HUES6 (cell line): Measurements from ENCODE around the gene SPATA2L.

Experiments
- H3K27ac ChIP-seq: 2 replicates; pipeline ENCODE4 v1.7.0; 2013; ENCODE audit warnings: low read depth, mild to moderate bottlenecking, low read length, inconsistent platforms
- H3K27me3 ChIP-seq: 2 replicates; pipeline ENCODE4 v1.6.1; 2013; ENCODE audit warnings: low read length; ENCODE audit not compliant: control insufficient read depth, insufficient read depth
- H3K36me3 ChIP-seq: 2 replicates; pipeline ENCODE4 v1.6.1; 2013; ENCODE audit warnings: low read length; ENCODE audit not compliant: control insufficient read depth, insufficient read depth
- H3K4me1 ChIP-seq: 2 replicates; pipeline ENCODE4 v1.6.1; 2013; ENCODE audit warnings: low read length; ENCODE audit not compliant: control insufficient read depth, insufficient read depth
- H3K4me3 ChIP-seq: 2 replicates; pipeline ENCODE4 v1.5.1; 2013; ENCODE audit warnings: low read depth, low read length
- H3K9ac ChIP-seq: one replicate; pipeline ENCODE4 v1.6.1; 2013; ENCODE audit warnings: mild to moderate bottlenecking, low read length
- H3K9me3 ChIP-seq: 2 replicates; pipeline ENCODE4 v1.6.1; 2013; ENCODE audit warnings: low read depth, low read length; ENCODE audit not compliant: control insufficient read depth, insufficient read depth

Gene SPATA2L

GRCh38 chr16:89661215-89661614 lies 40.3 kb downstream of the SPATA2L start:
- Histone ChIP-seq H3K27ac (no peak overlapping the region), H3K36me3 (peaks cover 43% of the 10 kb centered on the region), H3K4me1 (peaks cover 12% of the 10 kb centered on the region), H3K27me3 (no peaks in the 10 kb centered on the region), H3K9ac (no peak overlapping the region), H3K4me3 (no peak overlapping the region), H3K9me3 (peaks cover 11% of the 10 kb centered on the region; the same call in 1 of the 2 replicates)

GRCh38 chr16:89660146-89660545 lies 41.4 kb downstream of the SPATA2L start:
- H3K4me3 ChIP-seq = no peak overlapping the region
- no peak overlapping the region for H3K27ac ChIP-seq
- H3K9me3 ChIP-seq = 0 out of 2 replicates have a peak, but pooled peaks cover 3% of the 10 kb centered on the region
- no peak overlapping the region for H3K9ac ChIP-seq
- peaks cover 12% of the 10 kb centered on the region for H3K4me1 ChIP-seq
- no peaks in the 10 kb centered on the region for H3K27me3 ChIP-seq
- H3K36me3 ChIP-seq = peaks cover 44% of the 10 kb centered on the region

- Histone ChIP-seq H3K4me1 (peaks cover 12% of the 10 kb centered on the region), H3K27me3 (no peaks in the 10 kb centered on the region), H3K27ac (peak overlapping the region; percentile 70; the same call in 1 of the 2 replicates), H3K9me3 (no peaks in the 10 kb centered on the region), H3K36me3 (peaks cover 41% of the 10 kb centered on the region), H3K4me3 (peak overlapping the region; percentile 100), H3K9ac (peak overlapping the region; percentile 94)
These were observed 43.2 kb downstream of the SPATA2L start for GRCh38 chr16:89658221-89658879.

GRCh38 chr16:89657442-89658220 lies 43.9 kb downstream of the SPATA2L start, which contains the start of the genes CHMP1A and SPATA33:
TSS of gene CHMP1A (minus strand) at chr16:89657708. CDS start at chr16:89657588, 120 bp downstream.
TSS of gene SPATA33 (plus strand) at chr16:89657836. CDS start at chr16:89657912, 76 bp downstream.
- H3K4me3 ChIP-seq = peak within 1 kb of the TSS; percentile 100
- H3K9me3 ChIP-seq = no peaks in the 10 kb centered on the region
- H3K27ac ChIP-seq = peak within 1 kb of the TSS; percentile 70; the same call in 1 of the 2 replicates
- H3K27me3 ChIP-seq = no peaks in the 10 kb centered on the region
- peaks cover 12% of the 10 kb centered on the region for H3K4me1 ChIP-seq
- H3K9ac ChIP-seq = peak within 1 kb of the TSS; percentile 94
- H3K36me3 ChIP-seq = peaks cover 41% of the 10 kb centered on the region

- Histone ChIP-seq H3K9ac (peak overlapping the region; percentile 94), H3K27ac (peak overlapping the region; percentile 56; the same call in 1 of the 2 replicates), H3K4me3 (peak overlapping the region; percentile 100), H3K36me3 (peaks cover 42% of the 10 kb centered on the region), H3K27me3 (no peaks in the 10 kb centered on the region), H3K9me3 (no peaks in the 10 kb centered on the region), H3K4me1 (peaks cover 12% of the 10 kb centered on the region)
These were observed 44.9 kb downstream of the SPATA2L start for GRCh38 chr16:89656435-89657121.

- H3K27me3 ChIP-seq = no peaks in the 10 kb centered on the region
- H3K36me3 ChIP-seq = peaks cover 39% of the 10 kb centered on the region
- H3K9ac ChIP-seq = no peak overlapping the region
- H3K27ac ChIP-seq = no peak overlapping the region
- H3K9me3 ChIP-seq = no peaks in the 10 kb centered on the region
- peaks cover 12% of the 10 kb centered on the region for H3K4me1 ChIP-seq
- H3K4me3 ChIP-seq = no peak overlapping the region
These were observed 46.4 kb downstream of the SPATA2L start for GRCh38 chr16:89655062-89655643.

GRCh38 chr16:89653656-89654295 lies 47.7 kb downstream of the SPATA2L start:
- H3K27ac ChIP-seq = no peak overlapping the region
- no peak overlapping the region for H3K4me3 ChIP-seq
- no peaks in the 10 kb centered on the region for H3K9me3 ChIP-seq
- no peak overlapping the region for H3K9ac ChIP-seq
- H3K4me1 ChIP-seq = peaks cover 9% of the 10 kb centered on the region
- H3K27me3 ChIP-seq = no peaks in the 10 kb centered on the region
- peaks cover 40% of the 10 kb centered on the region for H3K36me3 ChIP-seq

- H3K9ac ChIP-seq = no peak overlapping the region
- peaks cover 51% of the 10 kb centered on the region for H3K36me3 ChIP-seq
- H3K27me3 ChIP-seq = no peaks in the 10 kb centered on the region
- peaks cover 2% of the 10 kb centered on the region for H3K4me1 ChIP-seq
- no peaks in the 10 kb centered on the region for H3K9me3 ChIP-seq
- H3K4me3 ChIP-seq = no peak overlapping the region
- no peak overlapping the region for H3K27ac ChIP-seq
These were observed 49.9 kb downstream of the SPATA2L start for GRCh38 chr16:89651584-89651983.

- H3K9ac ChIP-seq = no peak overlapping the region
- H3K27me3 ChIP-seq = no peaks in the 10 kb centered on the region
- H3K36me3 ChIP-seq = peaks cover 52% of the 10 kb centered on the region
- no peak overlapping the region for H3K4me3 ChIP-seq
- no peaks in the 10 kb centered on the region for H3K9me3 ChIP-seq
- H3K4me1 ChIP-seq = no peaks in the 10 kb centered on the region; the same call in 1 of the 2 replicates
- H3K27ac ChIP-seq = no peak overlapping the region
These were observed 54.6 kb downstream of the SPATA2L start for GRCh38 chr16:89646906-89647305.
